NCI-H526 (cell line): ENCODE data around the gene FOXP1.
A peak's percentile ranks its signal among the peaks of the same experiment; 100 is the strongest.

Source experiments
- DNase-seq, 2 experiments: peaks; one replicate each; lab custom pipeline; 2025; lab: John Stamatoyannopoulos, UW

The FOXP1 gene

DNA sequence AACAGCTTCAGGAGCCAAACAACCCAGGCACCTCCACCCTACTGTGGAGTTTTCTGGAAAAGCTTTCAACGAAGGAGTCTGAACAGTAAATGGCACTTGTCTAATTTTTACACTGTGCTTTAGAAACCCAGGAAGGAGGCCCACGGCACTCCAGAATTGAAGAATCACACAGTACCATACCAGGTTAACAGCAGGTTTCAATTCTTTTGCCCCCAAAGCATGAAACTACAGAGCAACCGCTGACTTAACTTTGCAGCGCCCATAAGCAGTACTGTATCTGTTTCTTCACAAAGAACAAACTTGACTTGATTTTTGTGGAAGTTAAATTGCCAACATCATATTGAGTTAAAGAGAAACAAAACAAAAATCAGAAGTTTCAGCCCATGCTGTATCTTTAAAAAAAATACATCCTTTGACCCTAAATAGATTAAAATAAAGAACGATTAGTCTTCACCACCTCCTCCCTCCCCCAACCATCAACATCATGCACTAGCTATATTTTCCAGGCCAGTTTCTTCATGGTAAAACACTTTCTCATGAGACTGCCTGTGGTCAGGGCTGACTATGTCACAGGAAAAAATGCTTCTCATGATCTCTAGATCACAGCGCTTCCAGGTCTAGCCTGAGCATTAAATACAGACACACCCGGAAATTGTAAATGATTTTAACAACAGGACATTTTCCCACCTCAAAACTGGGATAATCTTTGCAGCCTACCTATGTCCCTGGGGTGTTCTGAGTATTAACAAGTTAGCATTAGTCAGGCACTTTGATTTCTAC is 456.3 kb downstream of the FOXP1 start:
- no peak for DNase-seq

DNA sequence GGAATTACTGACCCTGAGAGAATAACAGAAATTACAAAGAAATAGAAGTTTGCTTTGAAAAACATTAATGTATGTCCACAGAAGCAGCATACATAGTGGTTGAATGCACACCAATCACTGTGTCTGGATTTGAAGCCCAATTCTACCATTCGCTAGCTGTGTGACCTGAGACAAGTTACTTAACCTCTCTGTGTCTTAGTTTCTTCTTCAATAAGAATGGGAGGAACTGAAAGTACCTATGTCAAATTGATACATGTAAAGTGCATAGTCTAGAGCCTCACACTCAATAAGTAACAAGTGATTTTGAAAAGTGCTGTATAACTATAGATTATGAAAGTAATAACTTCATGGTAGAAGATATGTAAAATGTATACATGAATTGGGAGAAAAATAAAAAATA is 457.8 kb downstream of the FOXP1 start:
- no peak for DNase-seq

DNA sequence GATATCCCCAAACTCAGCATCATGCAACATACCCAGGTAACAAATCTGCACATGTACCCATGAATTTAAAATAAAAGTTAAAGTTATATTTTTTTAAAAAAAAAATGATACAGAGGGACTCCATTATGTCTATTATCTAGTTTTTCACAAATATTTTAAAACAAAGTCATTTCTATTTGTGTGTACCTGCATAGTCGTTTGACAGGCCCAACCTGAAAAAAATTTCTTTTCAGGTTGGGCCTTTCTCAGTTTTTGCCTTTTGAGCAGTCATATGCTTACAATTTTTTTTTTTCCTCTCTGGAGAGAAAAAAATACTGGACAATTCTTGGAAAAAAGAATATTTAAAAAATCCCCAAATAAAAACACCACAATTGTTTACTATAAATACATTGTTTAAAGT is 459.5 kb downstream of the FOXP1 start:
- no peak for DNase-seq

DNA sequence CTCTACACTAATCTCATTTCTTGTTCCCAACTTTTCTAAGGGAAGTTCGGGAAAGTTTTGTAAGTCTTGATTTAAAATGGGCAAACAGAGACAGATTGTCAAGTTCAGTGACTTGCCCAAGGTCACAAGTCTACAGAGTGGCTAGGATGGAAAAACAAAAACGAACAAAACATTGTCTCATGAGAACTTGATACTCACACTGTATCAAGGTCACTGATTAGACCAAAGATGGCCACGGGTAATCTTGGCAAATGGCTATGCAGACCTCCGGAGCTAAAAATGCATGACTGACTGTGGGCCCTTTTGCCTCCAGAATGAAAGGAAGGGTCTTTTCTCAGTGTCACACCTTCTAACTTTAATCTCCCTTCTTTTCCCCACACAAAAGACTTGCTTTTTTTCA is 460.9 kb downstream of the FOXP1 start:
- no peak for DNase-seq

DNA sequence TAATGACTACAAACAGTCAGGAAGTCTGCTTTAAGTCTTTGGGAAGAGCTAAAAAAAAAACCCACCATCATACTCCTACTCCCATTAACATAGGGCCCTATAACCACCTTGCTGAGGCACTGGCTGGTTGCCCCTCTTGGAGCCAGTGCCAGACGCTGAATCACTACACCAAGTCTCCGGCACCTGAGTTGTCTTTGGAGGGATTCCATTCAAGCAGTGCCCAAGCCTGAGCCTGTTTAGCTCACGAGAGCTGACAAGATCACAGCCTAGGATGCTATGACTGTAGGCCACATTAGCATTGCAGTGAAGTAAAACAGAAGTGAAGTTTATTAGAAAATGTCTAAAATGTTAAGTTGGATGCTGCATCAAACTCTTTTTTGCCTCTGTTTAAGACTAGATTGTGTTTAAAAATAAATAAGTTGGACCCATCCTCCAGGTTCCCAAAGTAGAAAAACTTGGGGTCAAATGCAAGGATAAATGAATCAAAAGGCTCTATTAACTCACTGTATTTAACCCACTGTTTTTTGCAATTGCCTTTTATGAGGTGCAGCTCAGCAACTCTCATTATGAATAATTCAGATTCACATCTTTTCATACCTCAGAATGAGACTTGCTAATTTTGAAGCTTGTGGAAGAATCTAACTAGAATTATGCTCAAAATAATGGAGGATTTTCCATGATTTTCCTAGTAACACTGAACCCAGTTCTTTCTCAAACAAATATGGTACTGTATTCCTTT is 461.9 kb downstream of the FOXP1 start:
- no peak for DNase-seq

DNA sequence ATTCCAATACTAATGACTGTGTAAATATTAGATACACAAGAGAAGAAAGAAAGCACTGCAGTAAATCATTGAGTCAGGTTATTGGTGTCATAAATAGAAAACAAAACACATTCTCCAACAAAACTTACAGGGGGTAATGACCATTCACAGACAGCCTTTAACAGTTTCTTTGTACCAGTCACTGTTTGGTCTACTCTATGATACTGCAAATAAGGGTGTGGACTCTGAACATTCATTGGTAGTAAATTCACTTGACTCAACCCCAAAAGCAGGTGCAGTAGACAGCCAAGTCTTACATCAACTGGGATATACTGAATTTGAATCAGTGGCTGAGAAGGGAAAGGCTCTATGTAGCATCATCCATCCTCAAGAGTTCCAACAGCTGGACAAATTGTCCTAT is 463.5 kb downstream of the FOXP1 start:
- DNase-seq: no peak

DNA sequence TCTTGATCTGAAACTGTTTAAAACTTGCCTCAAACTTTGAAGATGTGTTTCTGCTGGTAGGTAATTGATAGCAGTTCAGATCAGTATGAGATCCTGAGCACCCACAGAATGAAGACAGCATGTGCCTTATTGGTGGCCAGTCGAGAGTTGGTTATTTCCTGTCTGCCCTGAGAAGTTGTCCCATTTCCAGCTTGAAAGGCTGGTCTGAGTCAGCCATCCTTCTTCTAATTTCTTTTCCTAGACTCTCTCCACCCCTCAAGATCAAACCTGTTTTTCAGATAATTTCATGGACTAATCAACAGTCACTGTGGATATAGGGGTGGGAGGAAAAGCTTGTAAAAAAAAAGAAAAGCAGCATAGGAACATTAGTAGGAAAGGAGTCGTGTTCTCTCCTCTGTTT is 464.4 kb downstream of the FOXP1 start:
- DNase-seq: no peak

DNA sequence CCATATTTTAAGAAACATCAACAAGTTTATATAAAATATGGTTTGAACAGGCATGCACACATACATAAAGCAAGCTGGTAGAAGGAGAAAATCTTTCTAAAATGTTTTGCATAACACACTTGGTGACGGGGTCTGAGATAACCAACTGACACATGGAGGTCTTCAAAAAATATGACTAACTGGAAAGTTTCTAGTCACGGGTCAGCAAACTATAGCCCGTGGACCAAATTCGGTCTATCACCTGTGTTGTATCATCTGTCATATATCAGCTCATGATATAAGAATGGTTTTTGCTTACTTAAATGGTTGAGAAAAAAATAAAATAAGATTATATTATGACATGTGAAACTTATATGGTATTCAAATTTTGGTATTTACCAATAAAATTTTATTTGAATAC is 465.1 kb downstream of the FOXP1 start:
- peak in 1 of 2 experiments; percentile 12 for DNase-seq

DNA sequence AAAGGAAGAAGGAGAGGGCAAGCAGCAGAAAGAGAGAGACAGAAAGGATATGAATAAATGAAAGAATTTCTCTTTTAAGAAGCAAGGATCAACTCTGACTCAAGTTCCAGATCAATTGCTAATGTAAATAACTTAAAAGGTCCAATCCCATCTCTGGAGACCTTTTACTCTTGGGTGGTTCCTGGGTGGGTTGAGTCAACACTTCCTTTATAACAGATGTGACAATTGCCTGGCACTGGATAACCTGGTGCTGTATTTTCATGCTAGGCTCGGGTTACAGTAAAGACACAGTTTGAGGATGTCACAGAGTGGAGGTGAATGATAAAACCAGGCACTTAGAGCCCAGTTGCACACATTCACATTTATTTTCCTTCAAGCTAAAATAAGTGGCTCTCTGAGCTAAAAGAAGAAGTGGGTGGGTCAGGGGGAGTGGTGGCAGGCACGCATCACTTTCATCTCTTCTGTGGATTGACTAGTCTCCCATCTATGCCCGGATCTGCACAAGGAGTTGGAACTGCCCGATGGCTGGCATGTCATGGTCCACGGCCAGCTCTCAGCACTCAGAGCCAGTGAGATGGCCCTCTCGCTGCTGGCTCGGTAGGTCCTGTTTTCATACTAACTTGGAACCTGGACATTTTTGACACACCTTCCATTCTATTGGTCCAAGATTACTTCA is 465.8 kb downstream of the FOXP1 start:
- DNase-seq: peak in 1 of 2 experiments; percentile 25

DNA sequence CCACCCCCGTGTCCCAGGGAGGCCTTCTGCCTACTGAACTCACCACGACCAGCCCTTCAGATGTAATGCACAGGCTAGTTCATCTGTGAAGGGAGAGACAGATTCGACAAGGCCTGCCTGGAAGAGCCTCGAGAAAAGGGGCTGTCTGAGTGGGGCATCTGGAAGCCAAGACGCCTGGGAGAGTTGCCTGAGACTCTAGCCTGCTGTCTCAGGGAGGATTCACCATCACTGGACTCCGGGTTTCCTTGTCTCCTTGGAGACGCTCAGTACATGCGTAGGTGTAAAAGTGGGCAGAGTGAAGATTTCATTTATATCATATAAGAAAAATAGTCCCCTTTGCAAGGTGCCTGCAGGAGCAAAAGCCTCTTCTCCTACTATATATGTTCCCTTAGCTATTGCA is 468.9 kb downstream of the FOXP1 start:
- DNase-seq: no peak

DNA sequence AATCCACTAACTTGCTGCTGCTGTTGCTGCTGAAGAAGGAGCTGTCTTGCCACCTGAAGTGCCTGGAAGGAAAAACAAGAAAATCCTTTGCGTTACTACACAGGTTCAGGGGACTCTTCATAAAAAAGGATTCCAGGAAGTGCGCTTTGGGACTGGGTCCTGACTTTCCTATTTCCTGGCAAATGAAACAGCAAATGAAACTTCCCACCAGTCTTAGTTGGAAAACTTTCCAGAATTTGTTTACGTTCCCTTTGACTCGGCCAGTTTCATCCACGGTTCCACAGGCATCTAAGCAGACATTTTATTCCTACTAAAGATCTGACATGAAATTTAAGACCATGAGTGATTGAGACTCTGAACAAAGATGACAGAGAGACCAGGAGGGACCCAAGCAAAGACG is 471.0 kb downstream of the FOXP1 start:
- DNase-seq: no peak

DNA sequence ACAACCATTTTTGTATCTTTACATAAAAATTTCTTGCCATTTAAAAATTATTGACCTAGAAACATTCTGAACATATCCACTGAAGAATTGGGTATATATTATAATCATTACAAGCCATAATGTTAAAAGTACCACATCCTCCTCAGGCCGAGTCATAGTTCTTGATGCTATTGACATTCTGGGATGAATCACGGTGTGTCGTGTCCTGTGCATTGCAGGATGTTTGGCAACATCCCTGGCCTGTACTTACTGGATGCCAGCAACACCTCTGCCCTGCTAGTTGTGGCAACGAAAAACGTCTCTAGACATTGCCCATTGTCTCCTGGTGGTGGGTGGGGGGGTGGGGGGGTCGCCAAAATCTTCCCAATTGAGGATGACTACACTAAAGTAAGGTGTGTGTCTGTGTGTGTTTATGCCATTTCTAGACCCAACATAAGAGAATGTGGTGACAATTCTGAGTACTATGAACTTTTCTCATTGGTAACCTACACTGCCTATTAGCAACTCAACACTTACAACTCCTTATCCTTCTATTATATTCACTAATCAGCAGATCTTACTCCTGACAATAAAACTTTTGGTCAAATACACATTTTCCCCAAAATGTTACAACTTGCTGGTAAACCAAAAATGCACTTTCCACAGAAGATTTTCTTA is 471.6 kb downstream of the FOXP1 start:
- no peak for DNase-seq

DNA sequence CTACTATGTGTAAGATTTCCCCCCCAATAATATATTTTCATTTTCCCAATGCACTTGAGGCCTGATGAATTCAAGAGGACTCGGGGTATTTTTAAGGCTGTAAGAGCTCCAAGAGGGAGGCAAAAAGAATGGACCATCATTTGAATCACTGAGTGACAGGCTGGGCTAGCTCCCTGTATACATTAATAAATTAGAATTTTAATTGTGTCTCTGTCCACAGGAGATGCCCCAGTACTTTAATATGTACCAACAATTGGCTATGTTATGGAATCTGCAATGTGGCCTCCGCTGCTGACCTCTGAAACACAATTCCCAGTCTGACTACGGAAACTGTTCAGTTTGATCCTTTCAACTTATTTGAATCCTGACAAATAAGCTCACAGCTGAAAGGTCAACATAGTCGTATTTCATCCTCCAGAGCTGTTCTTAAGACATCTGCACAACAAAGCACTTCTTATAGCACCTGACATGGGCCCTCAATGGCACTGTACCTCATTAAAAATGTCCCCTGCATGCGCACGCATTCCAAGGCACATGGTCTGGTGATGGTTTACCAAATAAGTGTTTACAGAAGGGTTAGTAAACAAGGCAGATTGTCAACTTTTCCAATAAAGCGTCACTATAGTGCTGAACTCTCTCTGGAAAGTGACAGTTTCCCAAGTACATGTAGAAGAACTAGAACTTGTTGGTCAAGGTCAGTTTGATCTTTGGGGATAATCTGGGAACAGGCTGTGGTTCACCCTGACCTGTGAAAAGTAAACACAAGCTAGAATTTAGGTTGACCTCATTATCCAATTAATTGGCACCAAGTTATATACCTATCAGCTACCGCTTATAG is 472.9 kb downstream of the FOXP1 start:
- DNase-seq: no peak

DNA sequence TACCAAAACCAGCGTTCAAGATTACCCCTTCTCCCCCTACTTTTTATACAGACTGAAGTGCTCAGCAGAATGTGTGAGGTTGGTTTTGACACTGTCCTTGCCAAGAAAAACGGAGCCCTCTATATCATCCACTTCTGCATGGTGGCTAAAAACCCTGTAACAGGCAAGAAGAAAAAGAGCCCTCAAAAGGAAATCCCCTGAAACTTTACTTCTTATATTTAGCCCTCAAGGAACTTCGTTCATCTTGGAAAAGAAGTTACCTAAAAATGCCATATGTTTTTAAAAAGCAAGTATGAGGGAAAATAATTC is 473.6 kb downstream of the FOXP1 start:
- DNase-seq: no peak

DNA sequence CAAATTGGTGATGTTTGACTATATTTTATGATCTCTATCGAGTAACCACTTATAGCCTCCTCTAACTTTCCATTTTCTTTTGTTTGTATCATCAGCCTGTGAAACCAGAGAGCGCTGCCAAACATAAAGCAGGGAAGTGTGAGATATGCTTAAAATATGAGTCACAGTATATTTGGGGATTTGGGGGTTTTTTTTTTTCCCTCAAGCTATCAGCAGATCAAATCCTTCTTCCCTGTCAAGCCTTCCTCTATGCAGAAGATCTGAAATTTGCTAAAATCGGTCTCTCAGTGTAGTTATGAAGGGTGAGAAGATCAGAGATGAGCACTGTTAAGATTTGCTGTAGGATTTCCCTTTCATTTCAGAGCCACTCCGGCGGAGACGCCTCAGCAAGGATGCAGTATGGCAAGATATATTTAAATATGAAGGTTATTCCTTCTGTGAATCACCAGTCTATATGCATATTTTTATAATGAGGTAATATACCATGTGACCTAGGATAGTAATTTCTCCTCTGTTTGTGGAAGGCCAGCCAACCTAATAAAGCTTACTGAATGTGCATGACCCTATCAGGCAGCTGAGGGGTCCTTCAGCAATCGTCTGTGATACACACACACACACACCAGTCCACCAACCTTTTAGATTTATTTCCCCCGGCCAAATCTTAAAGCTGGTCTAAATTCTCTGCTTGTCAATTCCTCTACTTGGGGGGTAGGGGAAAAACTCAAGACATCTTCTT is 474.1 kb downstream of the FOXP1 start:
- DNase-seq: no peak

DNA sequence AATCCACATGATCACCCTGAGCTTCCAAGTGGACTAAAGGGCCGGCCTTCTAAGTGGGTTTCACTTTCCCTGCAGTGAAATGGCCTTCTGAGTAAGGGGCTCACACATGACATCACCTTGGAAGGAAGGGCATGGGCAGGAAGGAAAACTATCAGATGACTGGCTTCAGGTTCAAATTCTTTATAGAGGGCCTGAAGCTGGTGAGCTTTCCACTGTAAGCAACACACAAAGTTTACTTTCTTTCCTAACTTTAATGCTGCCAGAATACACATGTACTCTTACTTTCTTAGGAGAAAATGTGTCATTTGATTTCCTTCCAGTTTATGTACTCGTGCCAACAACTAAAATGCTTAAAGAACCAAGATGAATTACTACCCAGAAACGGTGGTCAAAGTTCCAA is 475.6 kb downstream of the FOXP1 start:
- no peak for DNase-seq

DNA sequence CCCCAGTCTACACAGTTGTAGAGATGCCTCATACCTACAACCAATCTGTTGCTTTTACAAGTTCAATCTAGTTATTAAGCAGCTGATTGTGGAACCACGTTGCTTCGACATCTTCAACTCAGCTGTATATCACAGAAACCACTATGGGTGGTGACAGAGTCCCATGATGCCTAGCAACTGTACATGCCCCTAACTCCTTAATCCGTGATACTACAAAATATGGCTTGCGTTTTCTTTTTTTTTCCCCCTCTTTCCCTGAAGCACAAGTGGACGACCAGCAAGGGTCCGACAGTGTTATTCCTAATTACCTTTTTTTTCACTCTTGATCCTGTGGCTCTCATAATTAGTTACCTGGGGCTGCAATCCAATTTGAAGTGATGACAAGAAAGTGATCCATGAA is 478.6 kb downstream of the FOXP1 start:
- no peak for DNase-seq

DNA sequence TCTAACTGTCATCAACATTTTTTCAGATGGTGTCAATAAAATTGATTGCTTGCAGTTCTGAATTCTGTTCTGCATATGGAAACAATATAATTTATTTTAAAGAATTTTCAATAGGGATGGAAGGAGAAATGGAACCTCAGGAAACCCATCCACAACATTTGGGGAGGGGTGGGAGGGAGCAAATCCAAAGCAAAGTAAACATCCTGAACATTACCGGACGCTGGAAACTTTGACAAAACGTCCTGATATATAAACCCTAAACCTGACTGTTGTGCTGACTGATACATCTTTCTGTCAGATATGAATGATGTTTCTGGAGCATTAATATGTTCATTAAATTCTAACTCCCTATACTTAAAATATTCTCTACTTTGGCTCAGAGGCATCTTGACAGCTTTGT is 479.0 kb downstream of the FOXP1 start:
- no peak for DNase-seq

DNA sequence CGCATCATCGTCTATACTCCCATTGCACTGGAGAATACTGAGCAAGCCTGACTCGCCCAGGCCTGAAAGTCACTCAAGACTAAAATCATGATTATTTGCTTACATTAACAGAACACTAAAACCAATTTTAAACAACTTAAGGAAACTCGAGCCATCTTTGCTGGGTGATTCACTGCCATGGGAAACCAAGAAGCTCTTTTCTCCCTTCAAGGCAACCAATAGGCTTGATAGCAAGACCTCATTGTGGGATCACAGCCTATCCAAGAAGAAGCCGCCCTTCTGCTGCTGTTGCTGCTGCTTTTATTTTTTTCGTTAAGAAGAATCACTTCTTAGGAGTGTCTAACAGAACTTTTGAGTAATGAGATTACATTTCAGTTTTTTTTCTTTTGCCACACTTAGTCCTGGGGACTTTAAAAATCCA is 479.4 kb downstream of the FOXP1 start:
- DNase-seq: no peak

DNA sequence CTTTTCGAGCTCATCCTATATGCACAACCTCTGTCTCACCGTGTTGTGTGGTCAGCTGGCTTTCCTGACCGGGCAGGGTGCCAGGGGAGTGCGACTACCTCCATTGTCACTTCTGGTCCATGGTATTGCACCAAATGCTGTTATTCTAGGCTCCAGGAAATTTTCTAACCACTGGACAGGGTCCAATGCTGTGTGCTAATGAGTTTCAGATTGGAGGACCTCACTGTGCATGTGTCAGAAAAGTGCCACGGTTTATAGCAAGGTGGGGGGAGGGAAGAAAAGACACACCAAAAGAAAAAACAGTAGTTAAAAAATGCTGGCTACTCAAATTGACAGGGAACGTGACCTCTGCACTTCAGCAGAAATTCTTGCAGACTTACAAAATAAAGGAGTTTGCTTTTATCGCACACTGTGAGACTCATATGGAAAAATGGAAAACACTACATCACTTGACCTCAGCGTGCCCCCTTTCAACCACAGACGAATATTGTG is 480.1 kb downstream of the FOXP1 start:
- DNase-seq: no peak
